SK-N-DZ (cell line): ENCODE measurements around the gene RCE1.
A peak's percentile ranks its signal among the peaks of the same experiment; 100 is the strongest.

Source experiments
- DNase-seq: peaks from one replicate; pipeline ENCODE4 v3.0.0-alpha.2; 2015; ENCODE audit warnings: low spot score

Gene RCE1

DNA sequence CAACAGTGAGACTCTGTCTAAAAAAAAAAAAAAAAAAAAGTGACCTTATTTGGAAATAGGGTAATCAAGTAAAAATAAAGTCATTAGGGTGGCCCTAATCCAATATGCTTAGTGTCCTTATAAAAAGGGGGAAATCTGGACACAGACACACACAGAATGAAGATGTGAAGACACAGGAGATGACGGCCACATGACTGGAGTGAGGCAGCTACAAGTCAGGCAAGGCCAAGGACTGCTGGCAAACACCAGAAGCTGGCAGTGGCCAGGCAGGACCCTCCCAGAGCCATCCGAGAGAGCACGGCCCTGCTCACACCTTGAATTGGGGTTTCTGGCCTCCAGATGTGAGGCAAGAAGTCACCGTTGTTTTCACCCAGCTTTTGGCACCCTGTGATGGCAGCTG is 42.2 kb downstream of the RCE1 start:
- DNase-seq = peak; percentile 67

DNA sequence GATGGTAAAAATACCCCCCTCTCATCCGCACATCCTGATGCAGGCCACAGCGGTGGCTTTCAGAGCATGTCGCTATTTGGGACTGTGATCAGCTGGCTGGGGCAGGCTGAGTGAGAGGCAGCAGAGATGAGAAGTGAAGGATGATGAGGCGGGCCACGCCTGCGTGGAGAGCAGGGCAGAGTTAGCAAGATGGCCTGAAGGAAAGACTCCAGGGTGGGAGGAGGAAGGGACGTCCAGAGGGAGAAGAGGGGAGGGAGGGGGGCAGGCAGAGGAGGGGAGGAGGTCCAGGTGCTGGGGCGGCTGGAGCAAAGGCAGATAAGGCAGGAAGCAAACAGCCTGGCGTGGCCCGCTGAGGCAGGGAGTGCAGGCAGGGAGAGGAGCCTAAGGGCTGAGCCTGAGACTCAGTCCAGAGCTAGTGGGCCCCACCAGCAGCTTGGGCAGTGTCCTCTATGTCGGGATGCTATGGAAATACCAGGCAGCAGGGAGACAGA is 42.8 kb downstream of the RCE1 start:
- peak; percentile 77 for DNase-seq

DNA sequence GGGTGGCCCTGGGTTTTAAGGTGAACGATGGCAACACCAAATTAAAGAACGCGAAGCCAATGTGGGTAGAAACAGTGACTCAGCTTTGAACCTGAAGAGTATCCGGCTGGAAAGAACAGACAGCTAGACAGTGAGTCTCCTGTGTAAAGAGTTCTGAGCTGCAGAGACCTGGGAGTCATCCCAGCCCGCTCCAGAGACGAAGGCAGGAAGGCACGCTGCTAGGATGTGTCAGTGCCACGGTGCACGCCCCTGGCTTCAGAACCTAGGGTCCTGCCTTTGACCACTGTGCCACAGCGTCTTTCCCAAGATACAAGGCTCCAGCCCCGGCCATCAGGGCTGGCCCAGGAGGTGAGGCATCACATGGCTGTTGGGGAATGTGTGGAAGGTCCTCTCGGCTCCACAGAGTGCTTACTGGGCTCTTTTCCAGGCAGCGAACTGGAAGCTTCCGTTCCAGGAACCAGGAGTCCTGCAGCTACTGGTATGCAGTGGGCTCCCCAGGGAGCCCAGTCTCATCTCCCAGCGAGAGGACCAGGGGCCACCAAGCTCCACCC is 43.5 kb downstream of the RCE1 start:
- DNase-seq = no peak

DNA sequence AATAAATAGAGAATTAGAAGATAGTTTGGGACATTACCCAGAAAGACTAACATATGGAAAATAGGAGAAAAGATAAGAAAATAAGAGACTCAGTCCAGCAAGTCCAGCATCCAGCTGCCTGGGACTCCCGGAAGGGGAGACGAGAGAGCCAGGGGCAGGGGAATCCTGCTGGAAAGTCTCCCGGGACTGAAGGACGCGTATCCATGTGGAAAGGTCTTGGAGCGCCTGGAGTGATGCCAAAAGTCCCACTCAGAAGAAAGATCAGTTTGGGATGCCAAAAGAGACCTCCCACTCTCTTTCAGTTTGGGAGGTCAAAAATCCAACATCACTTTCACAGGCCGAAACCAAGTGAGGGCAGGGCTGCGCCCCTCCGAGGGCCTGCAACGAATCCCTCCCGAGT is 44.3 kb downstream of the RCE1 start:
- no peak for DNase-seq

DNA sequence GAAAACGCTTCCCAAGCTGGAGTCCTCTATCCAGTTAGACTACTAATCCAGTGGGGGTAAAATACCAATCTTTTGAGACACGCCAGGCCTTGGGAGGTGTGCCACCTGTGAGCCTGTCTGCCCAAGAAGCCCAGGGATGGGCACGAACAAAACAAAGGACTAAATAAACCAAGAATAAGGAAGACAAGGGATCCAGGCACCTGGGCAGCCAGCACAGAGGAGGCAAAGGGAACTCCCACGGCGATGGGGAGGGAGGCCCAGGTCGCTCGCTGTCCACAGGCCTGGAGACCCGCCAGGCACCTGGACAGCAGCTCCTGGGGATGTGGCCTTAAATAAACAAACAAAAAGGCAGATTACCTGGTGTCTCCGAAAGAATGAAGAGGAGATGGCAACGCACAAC is 45.0 kb downstream of the RCE1 start:
- DNase-seq = no peak

DNA sequence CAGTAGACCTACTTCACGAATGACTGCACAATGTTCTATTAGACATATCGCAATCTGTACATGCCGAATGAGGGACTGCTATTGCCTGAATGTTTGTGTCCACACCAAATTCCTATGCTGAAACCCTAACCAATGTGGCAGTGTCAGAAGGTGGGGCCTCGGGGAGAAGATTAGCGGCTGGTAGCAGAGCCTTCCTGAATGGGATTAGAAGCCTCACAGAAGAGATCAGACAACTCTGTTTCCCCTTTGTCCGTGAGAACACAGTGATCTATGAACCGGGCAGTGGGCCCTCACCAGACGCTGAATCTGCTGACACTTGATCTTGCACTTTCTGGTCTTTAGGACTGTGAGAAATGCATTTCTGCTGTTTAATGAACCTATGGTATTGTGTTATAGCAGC is 46.7 kb downstream of the RCE1 start:
- no peak for DNase-seq

DNA sequence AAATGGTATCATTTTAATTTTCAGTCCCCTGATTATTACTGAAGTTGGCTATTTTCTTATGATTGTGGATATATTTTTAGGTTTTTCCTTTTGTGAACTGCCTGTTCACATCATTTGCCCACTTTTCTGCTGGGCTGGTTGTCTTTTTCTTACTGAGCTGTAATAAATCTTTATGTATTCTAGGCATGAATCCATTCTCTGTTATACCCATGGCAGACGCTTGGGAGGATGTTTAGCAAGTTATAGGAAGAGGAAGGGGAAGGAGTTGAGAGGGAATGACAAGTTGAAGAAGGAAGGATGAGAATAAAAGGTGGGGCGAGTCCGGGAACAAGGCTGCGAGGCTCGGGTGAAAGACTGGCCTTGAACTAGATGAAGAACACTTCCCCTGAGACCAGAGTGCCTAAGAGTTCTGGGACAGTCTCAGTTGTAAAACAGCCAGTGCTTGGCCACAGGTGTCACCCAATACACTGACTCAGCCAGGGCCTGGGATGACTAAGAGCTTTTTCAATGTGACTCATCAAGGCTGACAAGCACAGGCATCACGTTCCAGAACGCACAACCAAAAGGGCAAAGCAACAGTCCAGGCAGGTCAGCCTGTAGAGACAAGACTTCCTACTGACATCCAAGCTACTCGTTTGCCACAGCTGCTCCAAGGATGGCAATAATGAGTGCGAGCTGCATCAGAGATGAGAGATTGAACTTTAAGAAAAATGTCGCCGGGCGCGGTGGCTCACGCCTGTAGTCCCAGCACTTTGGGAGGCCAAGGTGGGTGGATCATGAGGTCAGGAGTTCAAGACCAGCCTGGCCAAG is 48.8 kb downstream of the RCE1 start:
- DNase-seq = no peak

DNA sequence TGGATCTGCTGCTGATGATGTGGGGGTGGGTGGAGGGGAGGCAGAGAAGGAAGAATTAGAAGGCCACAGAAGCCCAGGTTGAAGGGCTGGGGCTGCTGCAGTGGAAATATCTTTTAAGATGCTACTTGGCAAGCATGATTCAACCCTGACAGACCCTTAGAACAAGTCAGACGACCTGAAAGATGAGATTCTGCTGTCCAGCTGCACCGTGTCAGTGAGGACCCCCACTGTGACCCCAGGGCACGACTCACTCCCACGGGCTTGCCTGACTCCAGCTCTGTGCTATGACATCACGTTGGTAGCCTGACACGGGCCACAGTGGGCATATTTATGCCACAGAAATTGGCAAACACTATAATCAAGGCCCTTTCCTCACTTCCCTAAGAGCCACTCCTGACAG is 49.7 kb downstream of the RCE1 start:
- DNase-seq = no peak

DNA sequence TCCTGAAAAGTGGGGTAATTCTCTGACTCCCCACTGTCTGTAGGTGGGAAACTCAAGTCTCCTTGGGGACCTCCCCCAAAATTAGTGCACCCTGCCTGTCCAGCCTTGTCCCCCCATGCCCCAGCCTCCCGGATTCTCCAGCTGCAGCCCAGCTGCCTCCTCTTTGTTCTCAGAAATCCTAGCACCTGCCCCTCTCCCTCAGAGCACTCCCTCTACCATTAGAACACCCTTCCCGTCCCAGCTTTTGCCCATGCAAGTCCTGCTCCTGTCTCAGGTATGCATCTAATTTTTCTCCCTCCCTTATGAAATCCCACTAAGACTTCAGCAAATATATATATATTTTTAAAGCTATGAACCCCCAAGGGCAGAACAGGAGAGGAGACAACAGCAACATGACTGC is 50.9 kb downstream of the RCE1 start:
- no peak for DNase-seq
